ENCODE measurements around the gene MTCL1.

Gene MTCL1

GRCh38 chr18:8858888-8859511 is 153.6 kb downstream of the MTCL1 start:
- TF ChIP-seq REST (IDR thresholded peaks at IDR 0.05; ENCODE audit: low read depth) (no peak), NFIC (IDR thresholded peaks at IDR 0.05) (no peak), MAX (IDR thresholded peaks at IDR 0.05) (no peak), TCF12 (IDR thresholded peaks at IDR 0.05; ENCODE audit: low read depth) (no peak)

- TF ChIP-seq CEBPB (IDR thresholded peaks at IDR 0.05) (no peak), NFIC (IDR thresholded peaks at IDR 0.05) (no peak), TCF12 (IDR thresholded peaks at IDR 0.05; ENCODE audit: low read depth) (no peak), YY1 (IDR thresholded peaks at IDR 0.05; ENCODE audit: low read depth) (no peak), TEAD4 (IDR thresholded peaks at IDR 0.05) (no peak), EP300 (IDR thresholded peaks at IDR 0.05; ENCODE audit: borderline replicate concordance) (no peak), MAX (IDR thresholded peaks at IDR 0.05) (no peak), USF1 (IDR thresholded peaks at IDR 0.05) (no peak), ZBTB7A (IDR thresholded peaks at IDR 0.05; ENCODE audit: low read depth) (no peak), CREB1 (IDR thresholded peaks at IDR 0.05; ENCODE audit: low read depth) (no peak), EGR1 (IDR thresholded peaks at IDR 0.05) (no peak), FOXM1 (IDR thresholded peaks at IDR 0.05; ENCODE audit: borderline replicate concordance, low read depth) (no peak), REST (IDR thresholded peaks at IDR 0.05; ENCODE audit: low read depth) (no peak), TAF1 (IDR thresholded peaks at IDR 0.05; ENCODE audit: low read depth) (no peak), RAD21 (IDR thresholded peaks at IDR 0.05; ENCODE audit: low read depth) (no peak)
Measured at GRCh38 chr18:8860845-8861642, 155.7 kb downstream of the MTCL1 start.

- no peak for TF ChIP-seq USF1 (IDR thresholded peaks at IDR 0.05)
- no peak for TF ChIP-seq EP300 (IDR thresholded peaks at IDR 0.05; ENCODE audit: borderline replicate concordance)
- TF ChIP-seq MAX (IDR thresholded peaks at IDR 0.05): no peak
- no peak for TF ChIP-seq NFIC (IDR thresholded peaks at IDR 0.05)
- TF ChIP-seq RAD21 (IDR thresholded peaks at IDR 0.05; ENCODE audit: low read depth): no peak
- no peak for TF ChIP-seq FOXM1 (IDR thresholded peaks at IDR 0.05; ENCODE audit: borderline replicate concordance, low read depth)
- TF ChIP-seq ZBTB7A (IDR thresholded peaks at IDR 0.05; ENCODE audit: low read depth): no peak
- TF ChIP-seq TCF12 (IDR thresholded peaks at IDR 0.05; ENCODE audit: low read depth): no peak
- no peak for TF ChIP-seq EGR1 (IDR thresholded peaks at IDR 0.05)
- TF ChIP-seq YY1 (IDR thresholded peaks at IDR 0.05; ENCODE audit: low read depth): no peak
- TF ChIP-seq CEBPB (IDR thresholded peaks at IDR 0.05): no peak
- no peak for TF ChIP-seq TEAD4 (IDR thresholded peaks at IDR 0.05)
- no peak for TF ChIP-seq REST (IDR thresholded peaks at IDR 0.05; ENCODE audit: low read depth)
Measured at GRCh38 chr18:8863427-8863826, 158.1 kb downstream of the MTCL1 start.

- TF ChIP-seq EP300 (IDR thresholded peaks at IDR 0.05; ENCODE audit: borderline replicate concordance) (no peak), CREB1 (IDR thresholded peaks at IDR 0.05; ENCODE audit: low read depth) (no peak), REST (IDR thresholded peaks at IDR 0.05; ENCODE audit: low read depth) (no peak), USF1 (IDR thresholded peaks at IDR 0.05) (no peak), NFIC (IDR thresholded peaks at IDR 0.05) (no peak), TEAD4 (IDR thresholded peaks at IDR 0.05) (no peak), TAF1 (IDR thresholded peaks at IDR 0.05; ENCODE audit: low read depth) (no peak), ZBTB7A (IDR thresholded peaks at IDR 0.05; ENCODE audit: low read depth) (no peak), YY1 (IDR thresholded peaks at IDR 0.05; ENCODE audit: low read depth) (no peak), FOXM1 (IDR thresholded peaks at IDR 0.05; ENCODE audit: borderline replicate concordance, low read depth) (no peak), RAD21 (IDR thresholded peaks at IDR 0.05; ENCODE audit: low read depth) (no peak), TCF12 (IDR thresholded peaks at IDR 0.05; ENCODE audit: low read depth) (no peak), CEBPB (IDR thresholded peaks at IDR 0.05) (no peak), MAX (IDR thresholded peaks at IDR 0.05) (no peak), EGR1 (IDR thresholded peaks at IDR 0.05) (no peak)
Measured at GRCh38 chr18:8865934-8866333, 160.6 kb downstream of the MTCL1 start.

Data from Ishikawa (cell line).